H1 (cell line): ENCODE data around the gene REG4. TPM values are rescaled to one million over a fixed set of nuclear protein-coding genes. Genes with fewer than 3 reads are reported as not detected.

ENCODE experiments used
- CTCF ChIA-PET: fragments of 300-600 bp; sonication (Branson Sonifier 250); formaldehyde crosslinking; loops from one replicate; lab custom pipeline; 2021; ENCODE audit not compliant: partially characterized antibody; lab: Charles Lee
- POLR2A ChIA-PET: fragments of 300-600 bp; sonication (Branson Sonifier 250); formaldehyde crosslinking; loops from one replicate; lab custom pipeline; 2021; ENCODE audit warnings: inconsistent platforms; ENCODE audit not compliant: partially characterized antibody; lab: Charles Lee
- DNase-seq, 2 experiments: peaks; one replicate each; pipeline versions ENCODE4 v3.0.0 to v3.0.0-alpha.2; 2010 to 2022; ENCODE audit warnings: low spot score in 2 of 2, low read depth in 1 of 2, mixed read lengths in 1 of 2
- FAIRE-seq: peaks from 2 replicates; lab custom pipeline; 2011; peaks lifted over from hg19 to GRCh38; lab: Jason Lieb, UNC
- H2AFZ ChIP-seq: 2 replicates; pipeline ENCODE4 v1.8.1; 2012; ENCODE audit warnings: low read length, inconsistent platforms
- H2AK5ac ChIP-seq: 2 replicates; pipeline ENCODE4 v1.6.1; 2013; ENCODE audit warnings: low read depth, low read length
- H2BK120ac ChIP-seq: replicated peaks from 2 replicates; pipeline ENCODE3; 2013; ENCODE audit warnings: low read depth, low read length, inconsistent platforms
- H2BK12ac ChIP-seq: 2 replicates; pipeline ENCODE4 v1.6.1; 2013; ENCODE audit warnings: low read depth, low read length
- H2BK15ac ChIP-seq: 2 replicates; pipeline ENCODE4 v1.6.1; 2013; ENCODE audit warnings: low read length
- H2BK20ac ChIP-seq: 2 replicates; pipeline ENCODE4 v1.6.1; 2013; ENCODE audit warnings: low read length
- H2BK5ac ChIP-seq: 2 replicates; pipeline ENCODE4 v1.6.1; 2013; ENCODE audit warnings: low read depth, low read length
- H3K14ac ChIP-seq: 2 replicates; pipeline ENCODE4 v1.6.1; 2013; ENCODE audit warnings: inconsistent platforms; ENCODE audit not compliant: insufficient read length
- H3K18ac ChIP-seq: 2 replicates; pipeline ENCODE4 v1.6.1; 2013; ENCODE audit warnings: low read length; ENCODE audit errors: extremely low read depth
- H3K23ac ChIP-seq: 2 replicates; pipeline ENCODE4 v1.6.1; 2013; ENCODE audit warnings: inconsistent platforms; ENCODE audit not compliant: insufficient read length
- H3K23me2 ChIP-seq: 2 replicates; pipeline ENCODE4 v1.6.1; 2013; ENCODE audit warnings: low read depth, low read length
- H3K27ac ChIP-seq: 2 replicates; pipeline ENCODE4 v1.6.1; 2011; ENCODE audit warnings: low read depth, low read length, inconsistent platforms
- H3K27me3 ChIP-seq, 4 experiments: replicated peaks in 1 of 4; 1 replicate in 1 of 4; 2 replicates in 3 of 4; pipeline versions ENCODE4 v1.6.1 to v1.8.1; 2011 to 2013; ENCODE audit warnings: low read length in 3 of 4, mild to moderate bottlenecking in 3 of 4, inconsistent platforms in 2 of 4, mixed read lengths in 2 of 4, moderate library complexity in 1 of 4; ENCODE audit not compliant: control insufficient read depth in 3 of 4, insufficient read depth in 3 of 4; ENCODE audit errors: extremely low read depth in 1 of 4
- H3K36me3 ChIP-seq, 4 experiments: 2 replicates each; pipeline versions ENCODE4 v1.6.1 to v1.8.1; 2011 to 2013; ENCODE audit warnings: mild to moderate bottlenecking in 4 of 4, low read length in 3 of 4, moderate library complexity in 2 of 4, control low read depth in 1 of 4, inconsistent platforms in 1 of 4; ENCODE audit not compliant: insufficient read depth in 4 of 4, control insufficient read depth in 2 of 4
- H3K4ac ChIP-seq: replicated peaks from 2 replicates; pipeline ENCODE3; 2013; ENCODE audit warnings: low read length, low read depth, mixed read lengths, inconsistent platforms; ENCODE audit not compliant: insufficient read length
- H3K4me1 ChIP-seq, 4 experiments: replicated peaks in 1 of 4; 1 replicate in 1 of 4; 2 replicates in 3 of 4; pipeline versions ENCODE4 v1.6.1 to v1.8.1; 2011 to 2013; ENCODE audit warnings: low read length in 3 of 4, inconsistent platforms in 2 of 4, mixed read lengths in 1 of 4; ENCODE audit not compliant: insufficient read depth in 4 of 4, control insufficient read depth in 3 of 4
- H3K4me2 ChIP-seq, 2 experiments: 2 replicates each; pipeline versions ENCODE4 v1.6.1 to v1.8.1; 2011 to 2013; ENCODE audit warnings: low read depth in 2 of 2, low read length in 2 of 2, control low read depth in 1 of 2, inconsistent platforms in 1 of 2, mild to moderate bottlenecking in 1 of 2; ENCODE audit not compliant: insufficient read depth in 1 of 2
- H3K4me3 ChIP-seq, 4 experiments: fragments of 200-600, 300-600 bp in 1 of 4; sonication (generic), shearing (Covaris generic), sonication (Bioruptor Twin) in 1 of 4; 2 replicates each; pipeline versions ENCODE4 v1.5.1 to v1.8.1; 2011 to 2016; ENCODE audit warnings: low read length in 4 of 4, low read depth in 3 of 4, control low read depth in 2 of 4, inconsistent platforms in 2 of 4, mild to moderate bottlenecking in 2 of 4, mixed read lengths in 1 of 4, moderate library complexity in 1 of 4; ENCODE audit not compliant: insufficient read depth in 2 of 4; ENCODE audit errors: extremely low read depth in 1 of 4
- H3K56ac ChIP-seq: replicated peaks from 2 replicates; pipeline ENCODE3; 2013; ENCODE audit warnings: low read depth, mild to moderate bottlenecking, mixed read lengths, low read length, inconsistent platforms; ENCODE audit not compliant: insufficient read length
- H3K79me1 ChIP-seq: 2 replicates; pipeline ENCODE4 v1.6.1; 2013; ENCODE audit warnings: low read depth, low read length, control low read depth
- H3K79me2 ChIP-seq, 2 experiments: 2 replicates each; pipeline versions ENCODE4 v1.6.1 to v1.8.1; 2012 to 2013; ENCODE audit warnings: low read length in 2 of 2, mild to moderate bottlenecking in 2 of 2, inconsistent platforms in 1 of 2; ENCODE audit not compliant: insufficient read depth in 2 of 2, control insufficient read depth in 1 of 2
- H3K9ac ChIP-seq, 4 experiments: replicated peaks in 1 of 4; 1 replicate in 1 of 4; 2 replicates in 3 of 4; pipeline versions ENCODE4 v1.6.1 to v1.8.1; 2011 to 2013; ENCODE audit warnings: low read depth in 3 of 4, low read length in 3 of 4, control low read depth in 2 of 4, mild to moderate bottlenecking in 2 of 4, moderate library complexity in 2 of 4, inconsistent platforms in 1 of 4; ENCODE audit errors: extremely low read depth in 1 of 4
- H3K9me3 ChIP-seq, 2 experiments: 2 replicates each; pipeline versions ENCODE4 v1.6.1 to v1.8.1; 2012 to 2013; ENCODE audit warnings: mild to moderate bottlenecking in 2 of 2, moderate library complexity in 2 of 2, control low read depth in 1 of 2, inconsistent platforms in 1 of 2, low read depth in 1 of 2, low read length in 1 of 2, mixed read lengths in 1 of 2; ENCODE audit not compliant: insufficient read depth in 2 of 2
- H4K20me1 ChIP-seq, 2 experiments: replicated peaks in 1 of 2; 2 replicates each; pipeline versions ENCODE3 to v1.8.1; 2011 to 2013; ENCODE audit warnings: inconsistent platforms in 2 of 2, low read length in 2 of 2, mild to moderate bottlenecking in 1 of 2; ENCODE audit not compliant: insufficient read depth in 2 of 2, control insufficient read depth in 1 of 2
- H4K5ac ChIP-seq: 2 replicates; pipeline ENCODE4 v1.6.1; 2013; ENCODE audit warnings: low read length, low read depth, mixed read lengths, inconsistent platforms; ENCODE audit not compliant: insufficient read length
- H4K8ac ChIP-seq: 2 replicates; pipeline ENCODE4 v1.8.0; 2013; ENCODE audit warnings: mild to moderate bottlenecking, moderate library complexity, low read length, inconsistent platforms; ENCODE audit not compliant: insufficient read depth; ENCODE audit errors: extremely low read depth
- H4K91ac ChIP-seq: replicated peaks from 2 replicates; pipeline ENCODE3; 2013; ENCODE audit warnings: low read length, mixed read lengths, inconsistent platforms; ENCODE audit not compliant: insufficient read length
- CTCF ChIP-seq, 3 experiments: IDR thresholded peaks; 1 replicate in 2 of 3; 2 replicates in 1 of 3; pipeline versions ENCODE4 v1.5.1 to v1.6.1; 2011; ENCODE audit warnings: low read length in 3 of 3, mild to moderate bottlenecking in 3 of 3, inconsistent platforms in 2 of 3, low read depth in 1 of 3, moderate library complexity in 1 of 3; ENCODE audit not compliant: insufficient read depth in 1 of 3; ENCODE audit errors: control extremely low read depth in 1 of 3
- PHF8 ChIP-seq: fragments of 200-600 bp; sonication (generic); conservative IDR thresholded peaks from 2 replicates; pipeline ENCODE4 v1.7.1; 2012; ENCODE audit warnings: low read depth, mild to moderate bottlenecking, inconsistent platforms, low read length, moderate library complexity
- POLR2A ChIP-seq, 2 experiments: IDR thresholded peaks; 1 replicate in 1 of 2; 2 replicates in 1 of 2; pipeline ENCODE4 v1.6.1; 2011; ENCODE audit warnings: low read depth in 2 of 2, low read length in 2 of 2, mild to moderate bottlenecking in 2 of 2; ENCODE audit errors: control extremely low read depth in 1 of 2
- RAD21 ChIP-seq, 2 experiments: IDR thresholded peaks in 1 of 2; conservative IDR thresholded peaks in 1 of 2; 2 replicates each; pipeline ENCODE4 v1.6.1; 2011; ENCODE audit warnings: low read depth in 2 of 2, low read length in 2 of 2, improper control_type of control experiment in 1 of 2, inconsistent platforms in 1 of 2, mild to moderate bottlenecking in 1 of 2, moderate library complexity in 1 of 2
- RXRA ChIP-seq: IDR thresholded peaks from 2 replicates; pipeline ENCODE4 v1.6.1; 2011; ENCODE audit warnings: low read depth, mild to moderate bottlenecking, low read length, moderate library complexity; ENCODE audit not compliant: insufficient read depth
- WGBS, 2 experiments: shearing (Covaris generic) in 1 of 2; methylation state at CpG; one replicate each; pipeline versions ENCODE4 v1.1.6 to v1.1.7; 2013 to 2015; ENCODE audit warnings: low lambda C conversion rate in 2 of 2, mixed read lengths in 2 of 2, inconsistent platforms in 1 of 2, low coverage in 1 of 2, missing lambda C conversion rate in 1 of 2; ENCODE audit not compliant: insufficient replicate concordance in 2 of 2, insufficient coverage in 1 of 2, insufficient read length in 1 of 2; ENCODE audit errors: extremely low coverage in 1 of 2, missing lambda C conversion rate in 1 of 2; 5-methylcytosine and 5-hydroxymethylcytosine counted together
- polyA plus RNA-seq, 7 experiments: library from polyadenylated mRNA; depleted of rRNA in 3 of 7; stranded (reverse) in 5 of 7; unstranded in 2 of 7; fragments of >200 nt in 5 of 7; fragments of 200-250 nt in 2 of 7; gene quantifications; 1 replicate in 5 of 7; 2 replicates in 1 of 7; 4 replicates in 1 of 7; pipeline versions ENCODE4 v1.2.1 to v1.2.3, GENCODE V29; 2011 to 2013; ENCODE audit warnings: missing spikeins in 2 of 7, mixed read lengths in 2 of 7
- total RNA-seq: library from RNA; stranded (reverse); fragmentation: NEBNext Ultra II Directional; extraction: Animal tissue kit (Norgen Biotek cat#: 25700); gene quantifications from 2 replicates; pipeline ENCODE4 v1.2.1, GENCODE V29; 2021

The REG4 gene
- total and polyA plus RNA-seq, 2 of the 8 experiments (the other 6 are each of a cell fraction or from before 2014, with no cell fraction given), result not detected

- H3K23ac ChIP-seq, result no peak overlapping the region
Observed at GRCh38 chr1:119758584-119758983, 52.7 kb downstream of the REG4 start.

More at GRCh38 chr1:119758584-119758983, 52.7 kb downstream of the REG4 start:
- no peak overlapping the region for H2BK20ac ChIP-seq
- H3K4me1 ChIP-seq, result peaks cover 0 to 3% (median 0%) of the 10 kb centered on the region in 4 experiments; a peak in 2 of 7 replicates
- no peak overlapping the region for H2BK15ac ChIP-seq
- no peak overlapping the region for H4K8ac ChIP-seq
- ChIA-PET CTCF (interaction anchor here (1.0 to 6.0 kb wide), 4 partner anchors 14 to 190 kb away, joined by 3 to 50 read pairs (median 3); no protein-coding TSS in a partner anchor), POLR2A (no interaction called here)
- H3K4ac ChIP-seq, result no peak overlapping the region
- H3K23me2 ChIP-seq, result no peaks in the 10 kb centered on the region
- FAIRE-seq, result no peak
- no peak overlapping the region for H2BK120ac ChIP-seq
- no peaks in the 10 kb centered on the region for H3K27me3 ChIP-seq
- no peak overlapping the region for H2AK5ac ChIP-seq
- H3K14ac ChIP-seq, result no peak overlapping the region
- no peak for DNase-seq
- H2AFZ ChIP-seq, result no peak overlapping the region
- no peaks in the 10 kb centered on the region for H4K20me1 ChIP-seq
- H3K79me1 ChIP-seq, result no peaks in the 10 kb centered on the region
- H3K36me3 ChIP-seq, result no peaks in the 10 kb centered on the region
- H3K9me3 ChIP-seq, result no peaks in the 10 kb centered on the region
- TF ChIP-seq POLR2A (IDR thresholded peaks at IDR 0.05; ENCODE audit: control extremely low read depth in 1 of 2, low read depth in 2 of 2, low read length in 2 of 2), result no peak
- TF ChIP-seq RXRA, result no peak
- TF ChIP-seq RAD21 (IDR thresholded peaks at IDR 0.05 in 1 of 2, conservative IDR thresholded peaks at IDR 0.05 in 1 of 2; ENCODE audit: low read depth in 2 of 2, low read length in 2 of 2), result no peak
- no peak for TF ChIP-seq PHF8
- no peak for TF ChIP-seq CTCF (IDR thresholded peaks at IDR 0.05; ENCODE audit: control extremely low read depth in 1 of 3, insufficient read depth in 1 of 3, low read depth in 1 of 3, low read length in 3 of 3)
- no peak overlapping the region for H3K4me2 ChIP-seq
- H3K27ac ChIP-seq, result no peak overlapping the region
- H3K4me3 ChIP-seq, result no peak overlapping the region
- H3K56ac ChIP-seq, result no peak overlapping the region
- no peaks in the 10 kb centered on the region for H3K79me2 ChIP-seq
- H2BK5ac ChIP-seq, result no peak overlapping the region
- no peak overlapping the region for H4K5ac ChIP-seq
- no peak overlapping the region for H4K91ac ChIP-seq
- 86% methylated on average over 3 of the region's 3 CpGs; no CpG with 5 or more reads in 1 of the 2 experiments for WGBS, 2 experiments
- H3K9ac ChIP-seq, result no peak overlapping the region
- H3K18ac ChIP-seq, result no peak overlapping the region
- no peak overlapping the region for H2BK12ac ChIP-seq
